H9 (cell line): Measurements from ENCODE around the gene COL4A4. TPM values are rescaled to one million over a fixed set of nuclear protein-coding genes. Genes with fewer than 3 reads are reported as not detected.

Experiments
- DNase-seq: peaks from one replicate; pipeline ENCODE4 v3.0.0-alpha.2; 2017
- H2AFZ ChIP-seq: one replicate; pipeline ENCODE4 v1.6.1; 2013; ENCODE audit warnings: mild to moderate bottlenecking, low read length, control low read depth, moderate library complexity
- H2AK5ac ChIP-seq: 2 replicates; pipeline ENCODE4 v1.6.1; 2013; ENCODE audit warnings: low read length, control low read depth, mixed read lengths; ENCODE audit not compliant: insufficient read length
- H2BK120ac ChIP-seq: one replicate; pipeline ENCODE4 v1.6.1; 2013; ENCODE audit warnings: low read depth, mild to moderate bottlenecking, low read length, control low read depth, inconsistent platforms; ENCODE audit not compliant: poor library complexity, severe bottlenecking
- H2BK12ac ChIP-seq: 2 replicates; pipeline ENCODE4 v1.6.1; 2013; ENCODE audit warnings: low read length, control low read depth, mixed read lengths, low read depth; ENCODE audit not compliant: insufficient read length
- H2BK15ac ChIP-seq: 2 replicates; pipeline ENCODE4 v1.6.1; 2013; ENCODE audit warnings: low read depth, low read length, control low read depth
- H2BK20ac ChIP-seq: one replicate; pipeline ENCODE4 v1.6.1; 2013; ENCODE audit warnings: low read depth, mild to moderate bottlenecking, low read length, control low read depth, inconsistent platforms; ENCODE audit not compliant: poor library complexity, severe bottlenecking
- H2BK5ac ChIP-seq: 2 replicates; pipeline ENCODE4 v1.6.1; 2013; ENCODE audit warnings: low read length, control low read depth, mixed read lengths; ENCODE audit not compliant: insufficient read length
- H3K14ac ChIP-seq: 2 replicates; pipeline ENCODE4 v1.6.1; 2013; ENCODE audit warnings: low read length, control low read depth; ENCODE audit not compliant: insufficient read depth
- H3K18ac ChIP-seq: 2 replicates; pipeline ENCODE4 v1.6.1; 2013; ENCODE audit warnings: low read depth, mild to moderate bottlenecking, mixed read lengths, low read length, control low read depth; ENCODE audit not compliant: insufficient read length
- H3K23ac ChIP-seq: 2 replicates; pipeline ENCODE4 v1.6.1; 2013; ENCODE audit warnings: low read length, control low read depth, mixed read lengths, low read depth; ENCODE audit not compliant: insufficient read length
- H3K23me2 ChIP-seq: 2 replicates; pipeline ENCODE4 v1.6.1; 2013; ENCODE audit warnings: low read depth, mild to moderate bottlenecking, mixed read lengths, low read length, control low read depth; ENCODE audit not compliant: insufficient read length, poor library complexity, severe bottlenecking
- H3K27ac ChIP-seq: 2 replicates; pipeline ENCODE4 v1.5.1; 2013; ENCODE audit warnings: low read length, control low read depth, mixed read lengths, low read depth; ENCODE audit not compliant: insufficient read length
- H3K27me3 ChIP-seq: 2 replicates; pipeline ENCODE4 v1.6.1; 2013; ENCODE audit warnings: low read length, control low read depth, inconsistent platforms; ENCODE audit not compliant: insufficient read depth
- H3K4ac ChIP-seq: 2 replicates; pipeline ENCODE4 v1.6.1; 2013; ENCODE audit warnings: low read depth, mild to moderate bottlenecking, control low read depth, inconsistent platforms, low read length, moderate library complexity
- H3K4me1 ChIP-seq: 2 replicates; pipeline ENCODE4 v1.6.1; 2013; ENCODE audit warnings: low read length, control low read depth, inconsistent platforms; ENCODE audit not compliant: insufficient read depth
- H3K4me2 ChIP-seq: 2 replicates; pipeline ENCODE4 v1.6.1; 2013; ENCODE audit warnings: low read length, control low read depth, mixed read lengths; ENCODE audit not compliant: insufficient read length, insufficient read depth
- H3K56ac ChIP-seq: 2 replicates; pipeline ENCODE4 v1.6.1; 2013; ENCODE audit warnings: low read depth, mild to moderate bottlenecking, mixed read lengths, low read length, control low read depth; ENCODE audit not compliant: insufficient read length
- H3K79me1 ChIP-seq: 2 replicates; pipeline ENCODE4 v1.6.1; 2013; ENCODE audit warnings: low read depth, mild to moderate bottlenecking, moderate library complexity, low read length, control low read depth, inconsistent platforms; ENCODE audit not compliant: insufficient read depth, poor library complexity, severe bottlenecking
- H3K79me2 ChIP-seq: 2 replicates; pipeline ENCODE4 v1.6.1; 2013; ENCODE audit warnings: low read length, control low read depth, inconsistent platforms; ENCODE audit not compliant: insufficient read depth
- H3K9ac ChIP-seq: 2 replicates; pipeline ENCODE4 v1.6.1; 2013; ENCODE audit warnings: low read length, control low read depth, mixed read lengths; ENCODE audit not compliant: insufficient read length; ENCODE audit errors: extremely low read depth
- H3K9me3 ChIP-seq: one replicate; pipeline ENCODE4 v1.6.1; 2013; ENCODE audit warnings: low read depth, low read length, inconsistent platforms; ENCODE audit not compliant: control insufficient read depth
- H3T11ph ChIP-seq: one replicate; pipeline ENCODE4 v1.6.1; 2013; ENCODE audit warnings: mild to moderate bottlenecking, low read length, control low read depth, inconsistent platforms
- H4K20me1 ChIP-seq: one replicate; pipeline ENCODE4 v1.6.1; 2013; ENCODE audit not compliant: control insufficient read depth, insufficient read length, insufficient read depth
- H4K5ac ChIP-seq: 2 replicates; pipeline ENCODE4 v1.6.1; 2013; ENCODE audit warnings: low read depth, mild to moderate bottlenecking, mixed read lengths, low read length, control low read depth; ENCODE audit not compliant: insufficient read length
- H4K8ac ChIP-seq: replicated peaks from 2 replicates; pipeline ENCODE4 v1.6.1; 2013; ENCODE audit warnings: low read length, control low read depth, mixed read lengths, low read depth; ENCODE audit not compliant: insufficient read length
- H4K91ac ChIP-seq: 2 replicates; pipeline ENCODE4 v1.6.1; 2013; ENCODE audit warnings: low read depth, mild to moderate bottlenecking, moderate library complexity, mixed read lengths, low read length, control low read depth; ENCODE audit not compliant: insufficient read length
- H3K27ac Mint-ChIP-seq, 3 experiments: 2 replicates in 2 of 3; 3 replicates in 1 of 3; pipeline ENCODE4 v1.8.0; 2020 to 2021; ENCODE audit warnings: mixed read lengths in 3 of 3, mild to moderate bottlenecking in 1 of 3, moderate library complexity in 1 of 3
- H3K27me3 Mint-ChIP-seq: 2 replicates; pipeline ENCODE4 v1.8.0; 2021; ENCODE audit warnings: low read depth, mild to moderate bottlenecking, moderate library complexity, mixed read lengths
- H3K36me3 Mint-ChIP-seq, 3 experiments: 2 replicates in 2 of 3; 3 replicates in 1 of 3; pipeline ENCODE4 v1.8.0; 2020 to 2021; ENCODE audit warnings: low read depth in 3 of 3, mixed read lengths in 3 of 3; ENCODE audit not compliant: insufficient read depth in 1 of 3
- H3K4me1 Mint-ChIP-seq, 2 experiments: 2 replicates each; pipeline ENCODE4 v1.8.0; 2020; ENCODE audit warnings: mixed read lengths in 2 of 2
- H3K4me3 Mint-ChIP-seq, 2 experiments: 2 replicates in 1 of 2; 3 replicates in 1 of 2; pipeline ENCODE4 v1.8.0; 2020 to 2021; ENCODE audit warnings: mild to moderate bottlenecking in 2 of 2, mixed read lengths in 2 of 2, moderate library complexity in 1 of 2
- H3K9me3 Mint-ChIP-seq, 2 experiments: 2 replicates in 1 of 2; 3 replicates in 1 of 2; pipeline ENCODE4 v1.8.0; 2020; ENCODE audit warnings: mild to moderate bottlenecking in 2 of 2, mixed read lengths in 2 of 2, moderate library complexity in 1 of 2
- CTCF ChIP-seq: fragments of 200-600 bp; sonication (generic); conservative IDR thresholded peaks from 3 replicates; pipeline ENCODE4 v1.8.0; 2021; ENCODE audit warnings: antibody characterized with exemption, mild to moderate bottlenecking
- WGBS: extraction: QIAGEN DNeasy Blood & Tissue Kit; methylation state at CpG from one replicate; pipeline ENCODE4 v1.1.7; 2013; ENCODE audit warnings: missing lambda C conversion rate, low lambda C conversion rate, mixed read lengths; ENCODE audit not compliant: insufficient read length; ENCODE audit errors: extremely low coverage; 5-methylcytosine and 5-hydroxymethylcytosine counted together
- total RNA-seq: library from RNA; stranded (reverse); gene quantifications from 2 replicates; pipeline ENCODE4 v1.2.1, GENCODE V29; 2021

Gene COL4A4
- total RNA-seq, 1 experiment from 2014 or later = 0.92 TPM

GRCh38 chr2:227152093-227152766 is 11.8 kb downstream of the COL4A4 start:
- Histone ChIP-seq H2BK5ac (no peak overlapping the region), H3K4me1 (no peaks in the 10 kb centered on the region), H3T11ph (no peak overlapping the region), H2BK120ac (no peak overlapping the region), H3K4ac (no peak overlapping the region), H3K9ac (no peak overlapping the region), H3K27ac (no peak overlapping the region), H2AK5ac (no peak overlapping the region), H2AFZ (no peak overlapping the region), H3K18ac (no peak overlapping the region), H3K23me2 (no peaks in the 10 kb centered on the region), H3K23ac (no peak overlapping the region), H3K27me3 (no peaks in the 10 kb centered on the region), H4K91ac (no peak overlapping the region), H3K4me2 (no peak overlapping the region), H3K79me2 (no peaks in the 10 kb centered on the region), H4K20me1 (no peaks in the 10 kb centered on the region), H2BK15ac (no peak overlapping the region), H4K5ac (no peak overlapping the region), H2BK20ac (no peak overlapping the region), H3K79me1 (no peaks in the 10 kb centered on the region), H3K14ac (no peak overlapping the region), H3K9me3 (no peaks in the 10 kb centered on the region), H2BK12ac (no peak overlapping the region), H4K8ac (no peak overlapping the region), H3K56ac (no peak overlapping the region)
- H3K4me3 Mint-ChIP-seq = no peak overlapping the region
- H3K27me3 Mint-ChIP-seq = no peaks in the 10 kb centered on the region
- H3K4me1 Mint-ChIP-seq = peaks cover 5 to 12% of the 10 kb centered on the region in 2 experiments; a peak in 2 of 4 replicates
- H3K27ac Mint-ChIP-seq = no peak overlapping the region
- H3K36me3 Mint-ChIP-seq = peaks cover 0 to 4% (median 0%) of the 10 kb centered on the region in 3 experiments; a peak in 1 of 7 replicates
- WGBS = no CpG with 5 or more reads among the region's 2 CpGs
- TF ChIP-seq CTCF = no peak
- H3K9me3 Mint-ChIP-seq = peaks cover 5% of the 10 kb centered on the region in 2 experiments; a peak in 4 of 5 replicates
- no peak for DNase-seq
